ENCODE results near the gene DCAF7.

- TF ChIP-seq POLR2A (IDR thresholded peaks at IDR 0.05; ENCODE audit: low read depth, low read length), result no peak
- TF ChIP-seq CTCF (conservative IDR thresholded peaks at IDR 0.05; ENCODE audit: low read depth, low read length), result no peak
- no peak for TF ChIP-seq RAD21 (IDR thresholded peaks at IDR 0.05; ENCODE audit: low read length)
- no peak for TF ChIP-seq SMC3 (IDR thresholded peaks at IDR 0.05; ENCODE audit: low read depth, low read length)
- TF ChIP-seq CHD1 (IDR thresholded peaks at IDR 0.05; ENCODE audit: low read depth, low read length), result no peak
- TF ChIP-seq ELK1 (IDR thresholded peaks at IDR 0.05; ENCODE audit: borderline replicate concordance, low read depth, low read length), result no peak
- TF ChIP-seq MAFK (IDR thresholded peaks at IDR 0.05; ENCODE audit: low read depth, low read length), result no peak
- no peak for TF ChIP-seq MXI1 (IDR thresholded peaks at IDR 0.05; ENCODE audit: borderline replicate concordance, low read depth, low read length)
These were observed 39.4 kb downstream of the DCAF7 start for GRCh38 chr17:63589646-63590045.

Data from IMR-90 (cell line).